SK-N-SH (cell line): ENCODE measurements around the gene RALGDS. TPM values are rescaled to one million over a fixed set of nuclear protein-coding genes. Genes with fewer than 3 reads are reported as not detected.

Source experiments
- CHD2 ChIP-seq: fragments of 150-350 bp; IDR thresholded peaks from 2 replicates; pipeline ENCODE4 v1.6.1; 2018; ENCODE audit warnings: low read length; ENCODE audit not compliant: partially characterized antibody
- EP300 ChIP-seq, 2 experiments: IDR thresholded peaks; 2 replicates each; pipeline versions ENCODE4 v1.4.0 to v1.6.1; 2012; ENCODE audit warnings: borderline replicate concordance in 1 of 2, low read depth in 1 of 2, low read length in 1 of 2
- EZH2phosphoT487 ChIP-seq: fragments of 200-600 bp; sonication (generic); IDR thresholded peaks from 2 replicates; pipeline ENCODE4 v1.6.1; 2017; ENCODE audit warnings: low read depth, mixed run types, mild to moderate bottlenecking, antibody characterized with exemption, moderate library complexity, borderline replicate concordance
- FOSL2 ChIP-seq: IDR thresholded peaks from 2 replicates; pipeline ENCODE4 v1.4.0; 2012; ENCODE audit warnings: low read depth, mild to moderate bottlenecking, moderate library complexity, borderline replicate concordance
- FOXJ3 ChIP-seq: sonication (generic); formaldehyde crosslinking; IDR thresholded peaks from 2 replicates; pipeline ENCODE4 v1.5.1; 2020; ENCODE audit warnings: mild to moderate bottlenecking, missing genetic modification reagents
- FOXM1 ChIP-seq: IDR thresholded peaks from 2 replicates; pipeline ENCODE4 v1.4.0; 2012; ENCODE audit warnings: low read depth, mild to moderate bottlenecking
- GABPA ChIP-seq: IDR thresholded peaks from 2 replicates; pipeline ENCODE4 v1.4.0; 2012; ENCODE audit warnings: low read depth, mild to moderate bottlenecking
- GATA2 ChIP-seq: sonication (generic); formaldehyde crosslinking; IDR thresholded peaks from 2 replicates; pipeline ENCODE4 v1.5.0; 2020; ENCODE audit warnings: mild to moderate bottlenecking, missing genetic modification reagents
- MAX ChIP-seq: IDR thresholded peaks from 2 replicates; pipeline ENCODE4 v1.4.0; 2012; ENCODE audit warnings: low read depth
- MEF2A ChIP-seq: IDR thresholded peaks from 2 replicates; pipeline ENCODE4 v1.4.0; 2012; ENCODE audit warnings: low read depth, borderline replicate concordance
- NFIC ChIP-seq: IDR thresholded peaks from 2 replicates; pipeline ENCODE4 v1.4.0; 2012; ENCODE audit warnings: borderline replicate concordance
- NRF1 ChIP-seq: IDR thresholded peaks from 2 replicates; pipeline ENCODE4 v1.6.1; 2012; ENCODE audit warnings: low read depth, mild to moderate bottlenecking, low read length
- POLR2AphosphoS5 ChIP-seq: IDR thresholded peaks from 2 replicates; pipeline ENCODE4 v1.6.1; 2012; ENCODE audit warnings: low read depth, low read length
- RCOR1 ChIP-seq: fragments of 150-350 bp; IDR thresholded peaks from 2 replicates; pipeline ENCODE4 v1.6.1; 2017; ENCODE audit warnings: antibody characterized with exemption, low read length
- RFX5 ChIP-seq: IDR thresholded peaks from 2 replicates; pipeline ENCODE4 v1.6.1; 2012; ENCODE audit warnings: mild to moderate bottlenecking, improper control_type of control experiment, low read length
- RXRA ChIP-seq: IDR thresholded peaks from 2 replicates; pipeline ENCODE4 v1.4.0; 2012; ENCODE audit warnings: low read depth, mild to moderate bottlenecking, borderline replicate concordance
- SIN3A ChIP-seq: IDR thresholded peaks from 2 replicates; pipeline ENCODE4 v1.6.1; 2012; ENCODE audit warnings: low read depth, mild to moderate bottlenecking, low read length, moderate library complexity, borderline replicate concordance
- SMC3 ChIP-seq: IDR thresholded peaks from 2 replicates; pipeline ENCODE4 v1.6.1; 2012; ENCODE audit warnings: low read depth, low read length, improper control_type of control experiment
- TCF12 ChIP-seq: IDR thresholded peaks from 2 replicates; pipeline ENCODE4 v1.4.0; 2012
- TEAD4 ChIP-seq: IDR thresholded peaks from 2 replicates; pipeline ENCODE4 v1.4.0; 2012; ENCODE audit warnings: mild to moderate bottlenecking, borderline replicate concordance; ENCODE audit not compliant: insufficient read depth
- USF1 ChIP-seq: IDR thresholded peaks from 2 replicates; pipeline ENCODE4 v1.4.0; 2012; ENCODE audit warnings: low read depth, borderline replicate concordance
- USF2 ChIP-seq: fragments of 150-350 bp; IDR thresholded peaks from 2 replicates; pipeline ENCODE4 v1.6.1; 2017; ENCODE audit warnings: antibody characterized with exemption, low read length, low read depth, borderline replicate concordance
- YY1 ChIP-seq: IDR thresholded peaks from 2 replicates; pipeline ENCODE4 v1.4.0; 2012; ENCODE audit warnings: low read depth, mild to moderate bottlenecking
- ZBTB33 ChIP-seq: IDR thresholded peaks from 2 replicates; pipeline ENCODE4 v1.4.0; 2012; ENCODE audit warnings: low read depth, borderline replicate concordance
- polyA plus RNA-seq, 3 experiments: library from polyadenylated mRNA; depleted of rRNA; stranded (reverse); fragments of >200 nt; gene quantifications; 2 replicates each; pipeline ENCODE4 v1.2.3, GENCODE V29; 2012

RALGDS gene
- polyA plus RNA-seq, 1 of the 3 experiments (the other 2 are of a cell fraction): 64.7 TPM

GRCh38 chr9:133113949-133114885 is 6.8 kb downstream of the RALGDS start (continued):
- no peak for TF ChIP-seq ZBTB33
- 0 out of 2 replicates have a peak, but pooled peaks have one; percentile 19 for TF ChIP-seq TCF12
- TF ChIP-seq MAX: no peak
- TF ChIP-seq USF1: peak; percentile 79
- no peak for TF ChIP-seq RXRA
- no peak for TF ChIP-seq SMC3
- TF ChIP-seq POLR2AphosphoS5: no peak
- no peak for TF ChIP-seq FOXM1
- TF ChIP-seq FOXJ3 (CRISPR knock-in tag): peak; percentile 58
- 0 out of 2 replicates have a peak, but pooled peaks have one; percentile 8 for TF ChIP-seq RCOR1
- no peak for TF ChIP-seq MEF2A
- TF ChIP-seq NRF1: no peak
- TF ChIP-seq EZH2phosphoT487: no peak
- no peak for TF ChIP-seq GABPA
- no peak for TF ChIP-seq FOSL2
- no peak for TF ChIP-seq GATA2 (CRISPR knock-in tag)
- TF ChIP-seq YY1: no peak
- no peak for TF ChIP-seq RFX5
- TF ChIP-seq USF2: 0 out of 2 replicates have a peak, but pooled peaks have one; percentile 9
- TF ChIP-seq NFIC: no peak
- no peak for TF ChIP-seq SIN3A
- TF ChIP-seq TEAD4: no peak
- TF ChIP-seq CHD2: peak; percentile 27
- TF ChIP-seq EP300 (IDR thresholded peaks at IDR 0.05; ENCODE audit: borderline replicate concordance in 1 of 2, low read depth in 1 of 2, low read length in 1 of 2): peak in 1 of 2 experiments; percentile 49; a peak in 2 of 4 replicates
